Measurements from ENCODE around the gene CFP.

GRCh38 chrX:47578692-47579091, 51.0 kb downstream of the CFP start:
- TF ChIP-seq, protein P1, sequence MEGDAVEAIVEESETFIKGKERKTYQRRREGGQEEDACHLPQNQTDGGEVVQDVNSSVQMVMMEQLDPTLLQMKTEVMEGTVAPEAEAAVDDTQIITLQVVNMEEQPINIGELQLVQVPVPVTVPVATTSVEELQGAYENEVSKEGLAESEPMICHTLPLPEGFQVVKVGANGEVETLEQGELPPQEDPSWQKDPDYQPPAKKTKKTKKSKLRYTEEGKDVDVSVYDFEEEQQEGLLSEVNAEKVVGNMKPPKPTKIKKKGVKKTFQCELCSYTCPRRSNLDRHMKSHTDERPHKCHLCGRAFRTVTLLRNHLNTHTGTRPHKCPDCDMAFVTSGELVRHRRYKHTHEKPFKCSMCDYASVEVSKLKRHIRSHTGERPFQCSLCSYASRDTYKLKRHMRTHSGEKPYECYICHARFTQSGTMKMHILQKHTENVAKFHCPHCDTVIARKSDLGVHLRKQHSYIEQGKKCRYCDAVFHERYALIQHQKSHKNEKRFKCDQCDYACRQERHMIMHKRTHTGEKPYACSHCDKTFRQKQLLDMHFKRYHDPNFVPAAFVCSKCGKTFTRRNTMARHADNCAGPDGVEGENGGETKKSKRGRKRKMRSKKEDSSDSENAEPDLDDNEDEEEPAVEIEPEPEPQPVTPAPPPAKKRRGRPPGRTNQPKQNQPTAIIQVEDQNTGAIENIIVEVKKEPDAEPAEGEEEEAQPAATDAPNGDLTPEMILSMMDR (IDR thresholded peaks at IDR 0.05) = no peak
- TF ChIP-seq EZH2phosphoT487 (IDR thresholded peaks at IDR 0.05) = no peak
